ENCODE data around the gene PLEKHG5. TPM values are rescaled to one million over a fixed set of nuclear protein-coding genes. Genes with fewer than 3 reads are reported as not detected.

Gene PLEKHG5
- polyA plus RNA-seq, 2 of the 4 experiments (the other 2 are of a cell fraction), result 0.84 to 3.1 TPM

DNA sequence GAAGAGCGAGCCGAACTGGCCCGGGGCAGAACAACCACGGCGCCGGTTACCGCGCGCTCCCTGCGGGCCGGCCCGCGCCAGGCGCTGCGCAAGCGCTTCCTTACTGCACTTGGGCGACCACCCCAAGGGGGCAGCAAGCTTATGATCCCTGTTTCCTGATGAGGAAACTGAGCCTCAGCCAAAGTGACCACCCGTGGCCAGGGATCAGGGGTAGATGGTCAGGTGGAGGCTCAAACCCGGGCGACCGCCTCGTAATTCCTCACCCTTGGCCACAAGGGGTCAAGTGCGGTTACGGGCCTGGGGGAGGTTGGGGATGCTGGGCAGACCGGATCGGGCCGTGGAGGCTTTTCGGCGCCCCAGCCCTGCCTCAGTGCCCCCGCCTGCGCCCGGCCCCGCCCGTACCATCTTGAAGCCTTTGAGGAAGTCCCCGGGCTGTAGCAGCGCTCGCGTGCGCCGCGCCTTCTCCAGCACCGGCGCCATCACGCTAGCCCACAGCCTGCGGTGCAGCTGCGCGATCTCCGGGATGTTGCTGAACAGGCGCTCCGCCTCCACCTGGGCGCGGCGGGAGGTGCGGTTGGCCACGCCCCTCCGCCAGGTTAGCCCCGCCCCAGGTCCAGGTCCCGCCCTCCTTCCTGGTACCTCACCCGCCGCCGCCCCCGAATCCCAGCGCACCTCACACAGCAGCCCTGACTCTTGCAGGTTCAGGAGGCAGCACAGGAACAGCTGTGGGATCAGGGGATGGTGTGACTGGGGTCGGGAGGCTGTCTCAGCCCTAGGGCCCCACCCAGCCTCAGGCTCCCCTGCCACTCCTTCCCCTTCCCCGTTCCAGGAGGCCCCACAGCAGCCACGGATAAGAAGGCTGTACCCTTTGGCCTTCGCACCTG is 20.1 kb downstream of the PLEKHG5 start (continued):
- TF ChIP-seq, protein P1, sequence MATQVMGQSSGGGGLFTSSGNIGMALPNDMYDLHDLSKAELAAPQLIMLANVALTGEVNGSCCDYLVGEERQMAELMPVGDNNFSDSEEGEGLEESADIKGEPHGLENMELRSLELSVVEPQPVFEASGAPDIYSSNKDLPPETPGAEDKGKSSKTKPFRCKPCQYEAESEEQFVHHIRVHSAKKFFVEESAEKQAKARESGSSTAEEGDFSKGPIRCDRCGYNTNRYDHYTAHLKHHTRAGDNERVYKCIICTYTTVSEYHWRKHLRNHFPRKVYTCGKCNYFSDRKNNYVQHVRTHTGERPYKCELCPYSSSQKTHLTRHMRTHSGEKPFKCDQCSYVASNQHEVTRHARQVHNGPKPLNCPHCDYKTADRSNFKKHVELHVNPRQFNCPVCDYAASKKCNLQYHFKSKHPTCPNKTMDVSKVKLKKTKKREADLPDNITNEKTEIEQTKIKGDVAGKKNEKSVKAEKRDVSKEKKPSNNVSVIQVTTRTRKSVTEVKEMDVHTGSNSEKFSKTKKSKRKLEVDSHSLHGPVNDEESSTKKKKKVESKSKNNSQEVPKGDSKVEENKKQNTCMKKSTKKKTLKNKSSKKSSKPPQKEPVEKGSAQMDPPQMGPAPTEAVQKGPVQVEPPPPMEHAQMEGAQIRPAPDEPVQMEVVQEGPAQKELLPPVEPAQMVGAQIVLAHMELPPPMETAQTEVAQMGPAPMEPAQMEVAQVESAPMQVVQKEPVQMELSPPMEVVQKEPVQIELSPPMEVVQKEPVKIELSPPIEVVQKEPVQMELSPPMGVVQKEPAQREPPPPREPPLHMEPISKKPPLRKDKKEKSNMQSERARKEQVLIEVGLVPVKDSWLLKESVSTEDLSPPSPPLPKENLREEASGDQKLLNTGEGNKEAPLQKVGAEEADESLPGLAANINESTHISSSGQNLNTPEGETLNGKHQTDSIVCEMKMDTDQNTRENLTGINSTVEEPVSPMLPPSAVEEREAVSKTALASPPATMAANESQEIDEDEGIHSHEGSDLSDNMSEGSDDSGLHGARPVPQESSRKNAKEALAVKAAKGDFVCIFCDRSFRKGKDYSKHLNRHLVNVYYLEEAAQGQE (IDR thresholded peaks at IDR 0.05), result no peak
- no peak for TF ChIP-seq EP300 (IDR thresholded peaks at IDR 0.05)
- TF ChIP-seq EHF (CRISPR knock-in tag; IDR thresholded peaks at IDR 0.05), result no peak
- no peak for TF ChIP-seq HDAC2 (IDR thresholded peaks at IDR 0.05)
- TF ChIP-seq, protein P2, sequence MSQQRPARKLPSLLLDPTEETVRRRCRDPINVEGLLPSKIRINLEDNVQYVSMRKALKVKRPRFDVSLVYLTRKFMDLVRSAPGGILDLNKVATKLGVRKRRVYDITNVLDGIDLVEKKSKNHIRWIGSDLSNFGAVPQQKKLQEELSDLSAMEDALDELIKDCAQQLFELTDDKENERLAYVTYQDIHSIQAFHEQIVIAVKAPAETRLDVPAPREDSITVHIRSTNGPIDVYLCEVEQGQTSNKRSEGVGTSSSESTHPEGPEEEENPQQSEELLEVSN (IDR thresholded peaks at IDR 0.05; ENCODE audit: borderline replicate concordance, low read depth), result no peak

DNA sequence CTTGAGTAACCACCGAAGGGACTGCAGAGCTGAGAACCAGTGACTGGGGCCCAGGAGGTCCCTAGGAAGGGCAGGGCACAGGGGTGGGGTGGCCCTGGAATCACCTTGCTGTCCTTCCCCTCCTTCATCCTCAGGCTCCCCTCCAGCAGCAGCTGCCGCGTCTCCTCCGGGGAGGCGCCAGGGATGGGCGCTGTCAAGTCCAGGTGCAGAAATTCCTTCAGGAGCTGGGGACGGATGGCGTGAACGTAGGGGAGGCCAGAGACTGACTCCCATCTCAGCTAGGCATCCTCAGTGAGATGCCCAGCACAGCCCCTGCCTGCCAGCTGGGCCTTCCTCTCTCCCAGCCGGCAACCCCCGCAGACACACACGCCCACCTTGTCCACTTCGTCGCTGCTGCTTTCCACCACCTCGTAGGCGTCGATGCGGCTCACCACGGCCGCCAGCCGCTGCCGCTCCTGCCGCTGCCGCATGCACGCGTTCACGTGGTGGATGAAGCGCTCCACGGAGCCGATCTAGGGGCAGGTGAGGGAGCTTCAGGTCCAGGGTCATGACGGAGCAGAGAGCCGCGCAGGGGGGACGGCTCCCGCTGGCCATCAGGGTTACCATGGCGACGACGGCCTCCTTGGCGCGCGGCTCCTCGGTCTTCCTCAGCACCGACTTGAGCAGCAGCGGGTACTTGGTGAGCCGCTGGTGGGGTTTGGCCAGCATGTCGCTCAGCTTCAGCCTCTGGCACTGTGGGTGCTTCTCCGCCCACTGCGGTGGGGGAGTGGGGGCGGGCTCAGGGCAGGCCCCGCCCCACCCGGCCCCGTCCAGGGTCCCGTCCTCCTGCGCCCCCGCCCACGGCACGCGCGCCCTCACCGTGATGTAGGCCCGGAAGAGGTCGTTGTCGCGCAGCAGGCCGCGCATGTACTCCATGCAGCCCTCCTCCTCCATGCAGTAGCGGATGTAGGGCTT is 21.1 kb downstream of the PLEKHG5 start:
- no peak for DNase-seq (ENCODE audit: low read depth in 1 of 2, low spot score in 1 of 2)
- Histone ChIP-seq H3K4me1 (0 out of 3 replicates have a peak, but pooled peaks cover 3% of the 10 kb centered on the region), H3K4me2 (no peak overlapping the region), H3K9me3 (no peaks in the 10 kb centered on the region), H3K4me3 (no peak overlapping the region), H3K27ac (no peak overlapping the region)
- WGBS (ENCODE audit: missing lambda C conversion rate), result 94% methylated on average over 26 of the region's 67 CpGs
- no peak for TF ChIP-seq CBX2 (IDR thresholded peaks at IDR 0.05; ENCODE audit: borderline replicate concordance, low read depth)
- no peak for TF ChIP-seq SREBF2 (IDR thresholded peaks at IDR 0.05)
- TF ChIP-seq EP300 (IDR thresholded peaks at IDR 0.05), result no peak
- TF ChIP-seq, protein P1 (IDR thresholded peaks at IDR 0.05), result no peak
- TF ChIP-seq MAFK (IDR thresholded peaks at IDR 0.05; ENCODE audit: partially characterized antibody), result no peak
- no peak for TF ChIP-seq NPAS2 (CRISPR knock-in tag; IDR thresholded peaks at IDR 0.05; ENCODE audit: borderline replicate concordance)
- TF ChIP-seq CEBPB (IDR thresholded peaks at IDR 0.05), result no peak
- TF ChIP-seq, protein P3, sequence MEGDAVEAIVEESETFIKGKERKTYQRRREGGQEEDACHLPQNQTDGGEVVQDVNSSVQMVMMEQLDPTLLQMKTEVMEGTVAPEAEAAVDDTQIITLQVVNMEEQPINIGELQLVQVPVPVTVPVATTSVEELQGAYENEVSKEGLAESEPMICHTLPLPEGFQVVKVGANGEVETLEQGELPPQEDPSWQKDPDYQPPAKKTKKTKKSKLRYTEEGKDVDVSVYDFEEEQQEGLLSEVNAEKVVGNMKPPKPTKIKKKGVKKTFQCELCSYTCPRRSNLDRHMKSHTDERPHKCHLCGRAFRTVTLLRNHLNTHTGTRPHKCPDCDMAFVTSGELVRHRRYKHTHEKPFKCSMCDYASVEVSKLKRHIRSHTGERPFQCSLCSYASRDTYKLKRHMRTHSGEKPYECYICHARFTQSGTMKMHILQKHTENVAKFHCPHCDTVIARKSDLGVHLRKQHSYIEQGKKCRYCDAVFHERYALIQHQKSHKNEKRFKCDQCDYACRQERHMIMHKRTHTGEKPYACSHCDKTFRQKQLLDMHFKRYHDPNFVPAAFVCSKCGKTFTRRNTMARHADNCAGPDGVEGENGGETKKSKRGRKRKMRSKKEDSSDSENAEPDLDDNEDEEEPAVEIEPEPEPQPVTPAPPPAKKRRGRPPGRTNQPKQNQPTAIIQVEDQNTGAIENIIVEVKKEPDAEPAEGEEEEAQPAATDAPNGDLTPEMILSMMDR (IDR thresholded peaks at IDR 0.05), result no peak
- TF ChIP-seq, protein P4, sequence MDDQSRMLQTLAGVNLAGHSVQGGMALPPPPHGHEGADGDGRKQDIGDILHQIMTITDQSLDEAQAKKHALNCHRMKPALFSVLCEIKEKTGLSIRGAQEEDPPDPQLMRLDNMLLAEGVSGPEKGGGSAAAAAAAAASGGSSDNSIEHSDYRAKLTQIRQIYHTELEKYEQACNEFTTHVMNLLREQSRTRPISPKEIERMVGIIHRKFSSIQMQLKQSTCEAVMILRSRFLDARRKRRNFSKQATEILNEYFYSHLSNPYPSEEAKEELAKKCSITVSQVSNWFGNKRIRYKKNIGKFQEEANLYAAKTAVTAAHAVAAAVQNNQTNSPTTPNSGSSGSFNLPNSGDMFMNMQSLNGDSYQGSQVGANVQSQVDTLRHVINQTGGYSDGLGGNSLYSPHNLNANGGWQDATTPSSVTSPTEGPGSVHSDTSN (IDR thresholded peaks at IDR 0.05), result no peak
- TF ChIP-seq PHF8 (IDR thresholded peaks at IDR 0.05; ENCODE audit: borderline replicate concordance, low read depth), result no peak
- TF ChIP-seq, protein P5, sequence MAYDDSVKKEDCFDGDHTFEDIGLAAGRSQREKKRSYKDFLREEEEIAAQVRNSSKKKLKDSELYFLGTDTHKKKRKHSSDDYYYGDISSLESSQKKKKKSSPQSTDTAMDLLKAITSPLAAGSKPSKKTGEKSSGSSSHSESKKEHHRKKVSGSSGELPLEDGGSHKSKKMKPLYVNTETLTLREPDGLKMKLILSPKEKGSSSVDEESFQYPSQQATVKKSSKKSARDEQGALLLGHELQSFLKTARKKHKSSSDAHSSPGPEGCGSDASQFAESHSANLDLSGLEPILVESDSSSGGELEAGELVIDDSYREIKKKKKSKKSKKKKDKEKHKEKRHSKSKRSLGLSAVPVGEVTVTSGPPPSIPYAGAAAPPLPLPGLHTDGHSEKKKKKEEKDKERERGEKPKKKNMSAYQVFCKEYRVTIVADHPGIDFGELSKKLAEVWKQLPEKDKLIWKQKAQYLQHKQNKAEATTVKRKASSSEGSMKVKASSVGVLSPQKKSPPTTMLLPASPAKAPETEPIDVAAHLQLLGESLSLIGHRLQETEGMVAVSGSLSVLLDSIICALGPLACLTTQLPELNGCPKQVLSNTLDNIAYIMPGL (CRISPR knock-in tag; IDR thresholded peaks at IDR 0.05; ENCODE audit: borderline replicate concordance), result no peak
- no peak for TF ChIP-seq POLR2AphosphoS2 (conservative IDR thresholded peaks at IDR 0.05; ENCODE audit: low read length)
- TF ChIP-seq SMC3 (IDR thresholded peaks at IDR 0.05), result no peak
- no peak for TF ChIP-seq JUNB (IDR thresholded peaks at IDR 0.05)
- TF ChIP-seq RARB (CRISPR knock-in tag; IDR thresholded peaks at IDR 0.05), result no peak
- no peak for TF ChIP-seq NR3C1 (IDR thresholded peaks at IDR 0.05)
- TF ChIP-seq KDM1A (IDR thresholded peaks at IDR 0.05; ENCODE audit: low read depth), result no peak
- ATAC-seq, result no peak
- no peak for FAIRE-seq
- ChIA-PET POLR2A (no interaction called here), CTCF (interaction anchor here (0.7 to 2.4 kb wide), 2 partner anchors 16 to 19 kb away, joined by 3 to 8 read pairs; no protein-coding TSS in a partner anchor)
